ENCODE measurements around the gene KCTD21.
"Not testable (repeated sequence)": the region's sequence is repeated elsewhere in the genome, so short reads cannot be mapped to it uniquely, and the experiment has no call there.

The KCTD21 gene

GRCh38 chr11:78175862-78176261 lies 12.6 kb downstream of the KCTD21 start:
- not testable (repeated sequence) for DNase-seq (ENCODE audit: low read depth in 2 of 2)

- DNase-seq (ENCODE audit: low read depth in 2 of 2), result no peak
These were observed 16.5 kb downstream of the KCTD21 start for GRCh38 chr11:78171951-78172350.

GRCh38 chr11:78170874-78171549 lies 17.4 kb downstream of the KCTD21 start:
- DNase-seq (ENCODE audit: low read depth in 2 of 2), result no peak

- no peak for DNase-seq (ENCODE audit: low read depth in 2 of 2)
These were observed 18.0 kb downstream of the KCTD21 start for GRCh38 chr11:78170413-78170812.

GRCh38 chr11:78168539-78169477 lies 19.6 kb downstream of the KCTD21 start:
- DNase-seq (ENCODE audit: low read depth in 2 of 2), result peak; percentile 58 to 66

- no peak for DNase-seq (ENCODE audit: low read depth in 2 of 2)
These were observed 21.5 kb downstream of the KCTD21 start for GRCh38 chr11:78166855-78167469.

GRCh38 chr11:78164471-78164870 lies 24.0 kb downstream of the KCTD21 start:
- no peak for DNase-seq (ENCODE audit: low read depth in 2 of 2)

- DNase-seq (ENCODE audit: low read depth in 2 of 2), result no peak
These were observed 24.6 kb downstream of the KCTD21 start for GRCh38 chr11:78163828-78164227.

- no peak for DNase-seq (ENCODE audit: low read depth in 2 of 2)
These were observed 26.5 kb downstream of the KCTD21 start for GRCh38 chr11:78161962-78162371.

- no peak for DNase-seq (ENCODE audit: low read depth in 2 of 2)
These were observed 27.1 kb downstream of the KCTD21 start for GRCh38 chr11:78161346-78161745.

GRCh38 chr11:78160557-78160956 lies 27.9 kb downstream of the KCTD21 start:
- DNase-seq (ENCODE audit: low read depth in 2 of 2), result no peak

- no peak for DNase-seq (ENCODE audit: low read depth in 2 of 2)
These were observed 29.3 kb downstream of the KCTD21 start for GRCh38 chr11:78158987-78159652.

- peak; percentile 39 to 49 for DNase-seq (ENCODE audit: low read depth in 2 of 2)
These were observed 32.1 kb downstream of the KCTD21 start for GRCh38 chr11:78156127-78156844.

GRCh38 chr11:78151804-78152203 lies 36.6 kb downstream of the KCTD21 start:
- no peak for DNase-seq (ENCODE audit: low read depth in 2 of 2)

- DNase-seq (ENCODE audit: low read depth in 2 of 2), result no peak
These were observed 37.7 kb downstream of the KCTD21 start for GRCh38 chr11:78150754-78151153.

GRCh38 chr11:78150346-78150745 lies 38.1 kb downstream of the KCTD21 start:
- no peak for DNase-seq (ENCODE audit: low read depth in 2 of 2)

GRCh38 chr11:78149646-78150045 lies 38.8 kb downstream of the KCTD21 start:
- peak in 1 of 2 experiments; percentile 28 for DNase-seq (ENCODE audit: low read depth in 2 of 2)

GRCh38 chr11:78147807-78148206 lies 40.6 kb downstream of the KCTD21 start:
- no peak for DNase-seq (ENCODE audit: low read depth in 2 of 2)

- DNase-seq (ENCODE audit: low read depth in 2 of 2), result no peak
These were observed 42.9 kb downstream of the KCTD21 start for GRCh38 chr11:78145511-78146025.

- no peak for DNase-seq (ENCODE audit: low read depth in 2 of 2)
These were observed 47.9 kb downstream of the KCTD21 start for GRCh38 chr11:78140392-78141077.

All from fibroblast of skin of left quadriceps (primary cell).